ENCODE measurements around the gene APOBR.
"Not testable (repeated sequence)": the region's sequence is repeated elsewhere in the genome, so short reads cannot be mapped to it uniquely, and the experiment has no call there.

The APOBR gene

GRCh38 chr16:28528463-28528867 lies 34.0 kb downstream of the APOBR start:
- DNase-seq (ENCODE audit: low read depth), result no peak

- no peak for DNase-seq (ENCODE audit: low read depth)
Observed at GRCh38 chr16:28529124-28529523, 34.7 kb downstream of the APOBR start.

- DNase-seq (ENCODE audit: low read depth), result no peak
Observed at GRCh38 chr16:28531777-28532744, 37.6 kb downstream of the APOBR start.

- DNase-seq (ENCODE audit: low read depth), result no peak
Observed at GRCh38 chr16:28532940-28533647, 38.7 kb downstream of the APOBR start.

GRCh38 chr16:28534542-28535373 lies 40.3 kb downstream of the APOBR start:
- no peak for DNase-seq (ENCODE audit: low read depth)

- no peak for DNase-seq (ENCODE audit: low read depth)
Observed at GRCh38 chr16:28537076-28537475, 42.6 kb downstream of the APOBR start.

DNA sequence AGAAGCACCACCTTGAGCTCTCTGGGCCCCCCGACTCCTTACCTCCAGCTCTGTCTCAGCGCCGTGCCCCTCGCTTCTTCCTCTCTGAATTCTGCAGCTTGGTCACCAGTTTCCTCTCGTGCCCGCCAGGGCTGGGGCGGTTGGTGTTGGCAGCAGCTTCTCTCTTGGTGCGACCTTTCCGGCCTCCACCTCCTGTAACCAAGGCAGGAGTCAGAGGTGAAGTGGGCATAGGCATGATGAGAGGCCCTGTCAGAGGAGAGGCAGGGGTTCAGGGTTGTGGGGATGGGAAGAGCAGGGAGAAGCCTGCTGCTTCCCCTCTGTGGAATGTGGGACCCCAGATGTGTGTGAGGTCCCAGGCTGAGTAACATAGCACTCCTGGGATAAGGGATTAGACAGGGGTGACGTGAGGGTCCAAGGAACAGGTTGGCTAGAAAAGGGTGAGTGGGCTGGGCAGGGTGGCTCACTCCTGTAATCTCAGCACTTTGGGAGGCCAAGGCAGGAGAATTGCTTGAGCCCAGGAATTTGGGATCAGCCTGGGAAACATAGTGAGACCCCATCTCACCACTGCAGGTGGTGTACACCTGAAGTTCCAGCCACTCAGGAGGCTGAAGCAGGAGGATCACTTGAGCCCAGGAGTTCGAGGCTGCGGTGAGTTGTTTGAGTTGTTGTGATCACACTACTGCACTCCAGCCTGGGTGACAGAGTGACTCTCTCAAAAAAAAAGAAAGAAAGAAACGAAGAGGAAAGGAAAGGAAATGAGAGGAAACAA lies 43.7 kb downstream of the APOBR start:
- DNase-seq (ENCODE audit: low read depth), result no peak

- no peak for DNase-seq (ENCODE audit: low read depth)
Observed at GRCh38 chr16:28538733-28539596, 44.5 kb downstream of the APOBR start, which contains the start of gene NUPR1. Gene NUPR1, minus strand, starts transcription at chr16:28538974. Its CDS starts 67 bp downstream, at chr16:28538907.

GRCh38 chr16:28540346-28540745 lies 45.9 kb downstream of the APOBR start:
- DNase-seq (ENCODE audit: low read depth), result no peak

DNA sequence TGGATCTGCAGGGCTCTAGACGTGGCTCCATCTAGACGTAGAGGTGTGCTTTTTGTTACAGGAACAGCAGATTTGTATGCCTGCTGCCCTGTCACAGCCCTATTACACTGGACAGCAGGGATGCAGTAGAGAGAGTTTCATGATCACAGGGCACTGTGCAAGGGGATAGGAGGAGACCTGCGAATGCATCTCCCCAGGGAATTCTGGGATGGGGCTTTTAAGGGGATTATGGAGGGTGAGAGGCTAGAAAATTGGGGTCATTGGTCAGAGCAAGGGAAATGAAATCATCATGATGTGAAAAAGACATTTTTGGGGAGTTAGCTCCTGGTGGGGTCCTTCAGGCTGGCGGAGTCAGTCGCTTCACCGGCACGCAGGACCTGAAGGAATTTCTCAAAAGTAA lies 48.2 kb downstream of the APOBR start:
- DNase-seq (ENCODE audit: low read depth), result no peak

DNA sequence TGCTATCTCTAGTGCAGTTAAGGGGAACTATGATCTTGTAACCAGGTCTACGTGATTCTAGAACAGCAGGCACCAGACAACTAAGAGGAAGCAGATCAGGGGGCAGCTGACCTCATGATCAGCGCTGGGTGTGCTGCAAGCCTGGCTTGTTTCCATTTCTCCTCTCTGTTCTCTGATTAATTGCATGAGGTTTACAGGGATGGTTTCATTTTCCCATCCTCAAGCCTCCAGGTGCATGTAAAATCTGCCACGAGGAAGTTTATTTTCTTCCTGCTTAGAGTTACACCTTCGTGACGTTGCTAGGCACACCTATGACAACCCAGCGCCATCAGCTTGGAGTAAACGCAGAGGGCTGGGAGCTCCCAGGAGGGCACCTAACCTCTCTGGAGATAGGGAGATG lies 48.6 kb downstream of the APOBR start:
- DNase-seq (ENCODE audit: low read depth), result no peak

DNA sequence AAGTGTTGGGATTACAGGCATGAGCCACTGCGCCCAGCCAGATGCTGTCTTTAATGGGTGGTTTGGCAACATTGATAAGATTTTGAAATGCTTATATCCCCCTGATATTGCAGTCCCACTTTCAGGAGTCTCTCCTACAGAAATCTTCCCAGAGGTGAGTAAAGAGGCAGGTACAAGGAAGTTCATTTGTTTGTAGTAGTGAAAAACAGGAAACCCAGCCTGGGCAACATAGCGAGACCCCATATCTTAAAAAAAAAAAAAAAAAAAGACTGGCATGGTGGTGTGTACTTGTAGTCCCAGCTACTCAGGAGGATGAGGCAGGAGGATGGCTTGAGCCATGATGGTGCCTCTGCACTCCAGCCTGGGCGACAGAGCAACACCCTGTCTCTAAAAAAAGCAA lies 50.6 kb downstream of the APOBR start:
- no peak for DNase-seq (ENCODE audit: low read depth)

GRCh38 chr16:28545964-28546363 lies 51.5 kb downstream of the APOBR start:
- not testable (repeated sequence) for DNase-seq (ENCODE audit: low read depth)

- DNase-seq (ENCODE audit: low read depth), result no peak
Observed at GRCh38 chr16:28546626-28547025, 52.2 kb downstream of the APOBR start.

GRCh38 chr16:28548306-28548802 lies 53.9 kb downstream of the APOBR start:
- DNase-seq (ENCODE audit: low read depth), result no peak

Measured in activated gamma-delta T cell treated with anti-CD3 and anti-CD28 coated beads, Interleukin-2, amount 50 U/mL, for 16 hours (primary cell).